Stimulated activated CD8-positive, alpha-beta memory T cell treated with anti-CD3 and anti-CD28 coated beads, Interleukin-7, amount 100 ng/mL, for 48 hours (primary cell): ENCODE data around the gene MIEN1.
"Not testable (repeated sequence)": the region's sequence is repeated elsewhere in the genome, so short reads cannot be mapped to it uniquely, and the experiment has no call there.

Experiments used
- DNase-seq, 2 donors: peaks; one replicate each; pipeline ENCODE4 v3.0.0-alpha.2; 2020; ENCODE audit warnings: low read depth in 1 of 2; ENCODE audit errors: extremely low read depth in 1 of 2

Gene MIEN1

GRCh38 chr17:39756380-39757079 lies 26.2 kb upstream of the MIEN1 start:
- DNase-seq: no peak

GRCh38 chr17:39755554-39756379 lies 25.4 kb upstream of the MIEN1 start:
- no peak for DNase-seq

- no peak for DNase-seq
Observed at GRCh38 chr17:39754958-39755553, 24.7 kb upstream of the MIEN1 start.

GRCh38 chr17:39754161-39754957 lies 24.0 kb upstream of the MIEN1 start:
- peak; percentile 91 to 96 for DNase-seq

- no peak for DNase-seq
Observed at GRCh38 chr17:39753514-39754160, 23.3 kb upstream of the MIEN1 start.

- no peak for DNase-seq
Observed at GRCh38 chr17:39752241-39752881, 22.0 kb upstream of the MIEN1 start.

- DNase-seq: no peak
Observed at GRCh38 chr17:39751637-39752036, 21.3 kb upstream of the MIEN1 start.

GRCh38 chr17:39751016-39751543 lies 20.7 kb upstream of the MIEN1 start:
- no peak for DNase-seq

GRCh38 chr17:39750131-39751015 lies 20.0 kb upstream of the MIEN1 start:
- no peak for DNase-seq

GRCh38 chr17:39748444-39749034 lies 18.2 kb upstream of the MIEN1 start:
- not testable (repeated sequence) for DNase-seq

- DNase-seq: no peak
Observed at GRCh38 chr17:39747745-39748144, 17.4 kb upstream of the MIEN1 start.

- DNase-seq: no peak
Observed at GRCh38 chr17:39746145-39746461, 15.8 kb upstream of the MIEN1 start.

GRCh38 chr17:39745335-39746144 lies 15.2 kb upstream of the MIEN1 start:
- no peak for DNase-seq

GRCh38 chr17:39744836-39745215 lies 14.5 kb upstream of the MIEN1 start:
- DNase-seq: no peak

GRCh38 chr17:39744075-39744835 lies 13.9 kb upstream of the MIEN1 start:
- DNase-seq: no peak

- DNase-seq: no peak
Observed at GRCh38 chr17:39742856-39743436, 12.6 kb upstream of the MIEN1 start.
